ENCODE data around the gene UBE2R2. TPM values are rescaled to one million over a fixed set of nuclear protein-coding genes. Genes with fewer than 3 reads are reported as not detected.
"Not testable (repeated sequence)": the region's sequence is repeated elsewhere in the genome, so short reads cannot be mapped to it uniquely, and the experiment has no call there.

The UBE2R2 gene
- total RNA-seq, 1 experiment from 2014 or later, result 18.5 TPM

DNA sequence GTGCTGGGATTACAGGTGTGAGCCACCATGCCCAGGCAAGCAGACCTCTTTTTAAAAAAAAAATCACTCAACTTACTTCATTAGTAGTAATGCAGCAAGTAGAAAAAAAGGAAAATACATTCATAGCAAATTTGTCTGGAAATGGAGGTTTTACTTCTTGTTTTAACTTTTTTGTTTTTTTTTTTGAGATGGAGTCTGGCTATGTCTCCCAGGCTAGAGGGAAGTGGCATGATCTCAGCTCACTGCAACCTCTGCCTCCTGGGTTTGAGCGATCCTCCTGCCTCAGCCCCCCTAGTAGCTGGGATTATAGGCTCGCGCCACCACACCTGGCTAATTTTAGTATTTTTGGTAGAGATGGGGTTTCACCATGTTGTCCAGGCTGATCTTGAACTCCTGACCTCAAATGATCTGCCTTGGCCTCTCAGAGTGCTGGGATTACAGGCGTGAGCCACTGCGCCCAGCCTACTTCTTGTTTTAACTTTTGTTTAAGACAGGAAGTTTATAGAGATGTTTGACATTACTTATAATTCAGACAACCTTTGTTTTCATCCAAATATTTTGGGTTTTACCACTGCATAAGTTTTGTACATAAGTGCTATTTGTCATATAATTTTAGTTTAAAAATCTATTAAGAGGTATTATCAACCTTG is 26.5 kb downstream of the UBE2R2 start:
- DNase-seq (ENCODE audit: low read depth), result no peak

DNA sequence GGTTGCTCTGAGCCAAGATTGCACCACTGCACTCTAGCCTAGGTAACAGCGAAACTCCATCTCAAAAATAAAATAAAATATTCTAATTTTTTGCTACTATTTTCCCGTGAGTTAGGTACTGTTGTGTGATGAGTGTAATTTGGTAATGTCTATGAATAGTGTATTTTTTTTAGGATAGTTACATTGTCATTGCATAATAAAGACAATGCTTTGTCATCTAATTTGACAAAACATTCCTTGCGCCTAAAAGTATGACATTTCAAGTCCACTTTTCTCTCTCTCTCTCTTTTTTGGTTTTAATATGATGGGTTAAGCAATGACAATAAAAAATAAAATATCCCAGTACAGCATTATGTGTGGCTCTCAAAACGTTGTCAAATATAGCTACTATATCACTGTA is 29.3 kb downstream of the UBE2R2 start:
- no peak for DNase-seq (ENCODE audit: low read depth)

GRCh38 chr9:33847894-33848205 is 30.9 kb downstream of the UBE2R2 start:
- DNase-seq (ENCODE audit: low read depth), result not testable (repeated sequence)

- DNase-seq (ENCODE audit: low read depth), result no peak
Measured at GRCh38 chr9:33850267-33850629, 33.3 kb downstream of the UBE2R2 start.

DNA sequence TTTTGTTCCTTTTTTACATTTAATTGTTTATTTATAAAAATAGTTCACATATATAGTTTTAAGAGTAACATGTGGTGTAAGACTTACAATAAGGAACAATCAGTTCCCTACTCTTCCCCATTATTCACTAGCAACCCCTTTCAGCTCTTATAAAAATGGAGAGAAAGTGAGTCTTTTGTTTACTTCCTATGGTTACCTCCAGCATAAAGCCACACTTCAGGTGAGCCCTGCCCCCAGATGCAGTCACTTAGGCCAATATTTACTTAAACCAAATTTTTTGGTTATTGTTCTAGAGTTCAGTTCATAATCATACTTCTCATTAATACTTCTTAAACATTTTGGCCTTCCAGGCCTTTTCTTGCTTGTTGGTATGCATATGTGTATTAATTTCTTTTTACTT is 33.7 kb downstream of the UBE2R2 start:
- DNase-seq (ENCODE audit: low read depth), result no peak

DNA sequence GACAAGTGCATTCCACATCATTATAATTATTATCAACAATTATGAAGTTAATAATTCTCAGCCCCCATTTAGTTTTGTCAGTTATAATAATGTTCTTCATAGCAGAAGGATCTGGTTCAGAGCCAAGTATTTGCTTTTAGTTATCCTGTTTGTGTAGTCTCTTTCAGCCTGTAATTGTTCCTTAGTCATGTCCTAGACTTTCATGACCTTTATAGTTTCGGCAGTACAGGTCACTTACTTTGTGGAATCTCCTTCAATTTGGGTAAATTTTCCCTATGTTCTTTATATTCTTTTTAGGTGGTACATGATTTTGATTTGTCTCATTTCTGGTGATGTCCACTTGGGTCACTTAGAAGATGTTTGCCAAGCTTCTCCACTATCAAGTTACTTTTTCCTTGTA is 34.3 kb downstream of the UBE2R2 start:
- DNase-seq (ENCODE audit: low read depth), result no peak

- peak; percentile 38 for DNase-seq (ENCODE audit: low read depth)
Measured at GRCh38 chr9:33852216-33852826, 35.4 kb downstream of the UBE2R2 start.

GRCh38 chr9:33856247-33856646 is 39.3 kb downstream of the UBE2R2 start:
- no peak for DNase-seq (ENCODE audit: low read depth)

DNA sequence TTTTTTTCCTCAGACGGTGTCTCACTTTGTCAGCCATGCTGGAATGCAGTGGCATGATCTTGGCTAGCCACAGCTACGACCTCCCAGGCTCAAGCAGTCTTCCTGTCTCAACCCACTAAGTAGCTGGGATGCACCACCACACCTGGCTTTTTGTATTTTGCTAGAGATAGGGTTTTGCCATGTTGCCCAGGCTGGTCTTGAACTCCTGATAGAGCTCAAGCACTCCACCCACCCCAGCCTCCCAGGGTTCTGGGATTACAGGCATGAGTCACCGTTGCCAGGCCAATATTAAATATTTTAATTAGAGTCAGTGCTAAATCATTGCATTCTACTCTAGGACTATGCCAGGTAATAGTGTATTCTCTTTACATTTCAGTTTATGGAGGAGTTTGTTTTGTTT is 41.5 kb downstream of the UBE2R2 start:
- no peak for DNase-seq (ENCODE audit: low read depth)

DNA sequence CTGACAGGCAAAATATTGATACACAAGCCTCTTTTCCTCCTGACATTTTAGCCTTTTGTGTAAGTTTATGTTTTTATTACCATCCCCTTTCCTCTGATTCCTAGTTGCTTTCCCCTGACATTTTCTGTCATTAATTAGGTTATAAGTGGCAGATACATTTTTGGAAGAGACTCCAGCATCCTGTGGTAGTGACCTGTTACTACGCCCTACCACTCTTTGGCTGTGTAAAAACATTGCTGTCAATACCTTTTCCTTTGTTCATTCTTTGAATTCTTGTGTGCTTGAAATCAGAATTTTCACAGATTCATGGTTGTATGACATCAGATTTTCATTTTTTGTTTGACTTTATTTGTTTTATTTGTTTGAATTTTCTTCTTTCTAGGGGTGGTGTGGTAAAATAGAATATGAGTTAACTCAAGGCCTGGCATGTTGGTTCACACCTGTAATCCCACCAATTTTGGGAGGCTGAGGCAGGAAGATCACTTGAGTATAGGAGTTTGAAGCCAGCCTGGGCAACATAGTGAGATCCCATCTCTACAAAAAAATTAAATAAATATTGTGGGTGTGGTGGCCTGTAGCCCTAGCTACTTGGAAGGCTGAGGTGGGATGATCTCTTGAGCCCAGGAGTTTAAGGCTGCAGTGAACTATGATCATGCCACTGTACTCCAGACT is 43.4 kb downstream of the UBE2R2 start:
- DNase-seq (ENCODE audit: low read depth), result no peak

GRCh38 chr9:33861917-33862453 is 45.0 kb downstream of the UBE2R2 start:
- no peak for DNase-seq (ENCODE audit: low read depth)

DNA sequence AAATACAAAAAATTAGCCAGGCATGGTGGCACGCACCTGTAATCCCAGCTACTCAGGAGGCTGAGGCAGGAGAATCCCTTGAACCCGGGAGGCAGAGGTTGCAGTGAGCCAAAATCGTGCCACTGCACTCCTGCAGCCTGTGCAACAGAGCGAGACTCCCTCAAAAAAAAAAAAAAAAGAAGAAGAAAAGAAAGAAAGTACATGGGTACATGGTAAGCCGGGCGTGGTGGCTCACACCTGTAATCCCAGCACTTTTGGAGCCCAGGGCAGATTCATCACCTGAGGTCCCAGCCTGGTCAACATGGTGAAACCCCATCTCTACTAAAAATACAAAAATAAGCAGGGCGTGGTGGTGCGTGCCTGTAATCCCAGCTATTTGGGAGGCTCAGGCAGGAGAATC is 46.1 kb downstream of the UBE2R2 start:
- not testable (repeated sequence) for DNase-seq (ENCODE audit: low read depth)

- peak; percentile 4 for DNase-seq (ENCODE audit: low read depth)
Measured at GRCh38 chr9:33867747-33868439, 50.9 kb downstream of the UBE2R2 start.

DNA sequence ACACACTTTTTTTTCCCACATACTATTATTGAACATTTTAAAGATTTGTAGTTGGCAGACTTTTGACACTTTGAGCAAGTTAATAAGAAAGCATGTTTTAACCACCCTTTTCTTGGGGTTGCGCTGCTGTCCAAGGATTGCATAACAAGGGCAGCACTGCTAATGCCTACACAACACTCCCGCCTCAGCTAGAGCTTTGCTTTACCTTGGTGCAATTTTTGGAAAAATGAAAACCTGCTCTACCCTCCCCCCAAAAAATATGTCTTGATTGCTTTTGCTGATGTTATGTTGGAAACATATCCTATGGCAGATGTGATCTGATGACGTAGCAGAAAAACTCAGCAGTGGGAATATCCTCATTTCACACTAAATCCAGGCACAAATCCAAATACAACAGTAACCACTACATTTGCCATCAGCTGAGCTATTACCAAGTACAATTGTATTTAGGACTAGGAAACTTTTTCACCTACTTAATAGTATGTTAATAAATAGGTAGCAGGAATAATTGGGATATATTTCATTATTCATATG is 51.5 kb downstream of the UBE2R2 start:
- DNase-seq (ENCODE audit: low read depth), result peak; percentile 3

- not testable (repeated sequence) for DNase-seq (ENCODE audit: low read depth)
Measured at GRCh38 chr9:33869243-33869642, 52.3 kb downstream of the UBE2R2 start.

DNA sequence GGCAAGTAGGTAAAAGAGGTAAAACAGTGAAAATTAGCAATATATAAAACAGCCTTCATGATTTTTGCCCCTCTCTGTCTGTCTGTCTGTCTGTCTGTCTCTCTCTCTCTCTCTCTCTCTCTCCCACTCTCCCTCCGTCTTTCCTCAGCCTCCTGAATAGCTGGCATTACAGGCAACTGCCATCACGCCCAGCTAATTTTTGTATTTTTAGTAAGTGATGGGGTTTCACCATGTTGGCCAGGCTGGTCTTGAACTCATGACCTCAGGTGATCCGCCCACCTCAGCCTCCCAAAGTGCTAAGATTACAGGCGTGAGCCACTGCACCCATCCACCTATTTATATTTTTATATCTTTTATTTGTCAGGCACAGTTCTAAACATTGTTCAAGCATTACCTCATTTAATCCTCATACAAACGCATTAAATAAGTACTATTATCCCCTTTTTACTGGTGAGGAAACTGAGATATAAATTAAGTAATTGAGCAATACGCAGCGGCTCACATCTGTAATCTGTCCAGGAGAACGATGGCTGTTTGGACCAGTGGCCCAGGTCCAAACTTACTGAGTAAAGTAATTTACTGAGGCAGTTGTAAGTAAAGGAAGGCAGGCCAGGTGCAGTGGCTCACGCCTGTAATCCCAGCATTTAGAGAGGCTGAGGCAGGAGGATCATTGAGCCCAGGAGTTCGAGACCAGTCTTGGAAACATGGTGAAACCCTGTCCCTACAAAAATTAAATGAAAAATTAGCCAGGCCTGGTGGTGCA is 60.9 kb downstream of the UBE2R2 start:
- no peak for DNase-seq (ENCODE audit: low read depth)

GRCh38 chr9:33878691-33879366 is 61.9 kb downstream of the UBE2R2 start:
- DNase-seq (ENCODE audit: low read depth), result no peak

GRCh38 chr9:33880211-33881089 is 63.5 kb downstream of the UBE2R2 start:
- no peak for DNase-seq (ENCODE audit: low read depth)

GRCh38 chr9:33881635-33882034 is 64.7 kb downstream of the UBE2R2 start:
- peak; percentile 4 for DNase-seq (ENCODE audit: low read depth)

Data from RPMI7951 (cell line).